Thyroid gland (tissue), 4 donors: Measurements from ENCODE around the gene LRRC75B. TPM values are rescaled to one million over a fixed set of nuclear protein-coding genes. Genes with fewer than 3 reads are reported as not detected.
"Not testable (repeated sequence)": the region's sequence is repeated elsewhere in the genome, so short reads cannot be mapped to it uniquely, and the experiment has no call there.

Experiments
- DNase-seq, 2 donors: peaks; one replicate each; pipeline ENCODE4 v3.0.0-alpha.2; 2019
- H3K27ac ChIP-seq, 3 donors: fragments of 200-600 bp; sonication (generic); 1 replicate in 2 of 3; 2 replicates in 1 of 3; pipeline ENCODE4 v1.5.1; 2016 to 2019; ENCODE audit warnings: mild to moderate bottlenecking in 1 of 3, moderate library complexity in 1 of 3
- H3K27me3 ChIP-seq: fragments of 200-600 bp; sonication (generic); one replicate; pipeline ENCODE4 v1.5.1; 2019
- H3K36me3 ChIP-seq, 2 donors: fragments of 200-600 bp; sonication (generic); one replicate each; pipeline ENCODE4 v1.5.1; 2016 to 2019
- H3K4me1 ChIP-seq, 2 donors: fragments of 200-600 bp; sonication (generic); one replicate each; pipeline ENCODE4 v1.5.1; 2017 to 2019
- H3K4me3 ChIP-seq, 3 donors: fragments of 200-600 bp; sonication (generic); replicated peaks in 1 of 3; 1 replicate in 2 of 3; 2 replicates in 1 of 3; pipeline ENCODE4 v1.5.1; 2016; ENCODE audit warnings: mild to moderate bottlenecking in 1 of 3
- H3K9me3 ChIP-seq: fragments of 200-600 bp; sonication (generic); one replicate; pipeline ENCODE4 v1.5.1; 2017
- POLR2A ChIP-seq, 2 donors: fragments of 450-650 bp; IDR thresholded peaks; one replicate each; pipeline ENCODE4 v1.6.1; 2017; ENCODE audit warnings: antibody characterized with exemption in 2 of 2, mild to moderate bottlenecking in 2 of 2, moderate library complexity in 1 of 2
- WGBS, 2 donors: methylation state at CpG; one replicate each; pipeline ENCODE4 v1.1.5; 2017; 5-methylcytosine and 5-hydroxymethylcytosine counted together
- intact Hi-C: fragments of 100-400 bp; cut with DNase I; formaldehyde crosslinking; loops from one replicate; pipeline ENCODE4 v1.15.1; 2023
- total RNA-seq, 4 donors: library from RNA; depleted of rRNA; stranded (reverse); fragments of >200 nt; gene quantifications; one replicate each; pipeline ENCODE4 v1.2.3, GENCODE V29; 2016
- TF ChIP-seq, protein P1 (sequence below), 6 experiments: fragments of 200-600 bp in 3 of 6; fragments of 450-650 bp in 3 of 6; sonication (generic) in 3 of 6; IDR thresholded peaks; one replicate each; pipeline ENCODE4 v1.5.1; 2016 to 2019; ENCODE audit warnings: antibody characterized with exemption in 6 of 6, mild to moderate bottlenecking in 2 of 6, inconsistent platforms in 1 of 6, moderate library complexity in 1 of 6

The LRRC75B gene, protein sequence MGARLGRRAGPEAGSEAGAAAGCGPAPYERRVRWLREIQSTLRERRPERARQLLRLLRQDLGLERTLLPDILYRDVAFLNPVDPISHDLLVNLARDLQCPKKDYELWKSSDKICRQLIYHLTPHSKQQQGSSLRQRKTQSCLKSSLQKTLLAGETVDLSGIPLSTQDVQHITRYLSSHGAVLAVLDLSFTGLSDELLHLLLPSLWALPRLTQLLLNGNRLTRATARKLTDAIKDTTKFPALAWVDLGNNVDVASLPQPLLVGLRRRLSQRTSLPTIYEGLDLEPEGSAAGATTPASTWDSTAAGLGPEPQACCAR
- total RNA-seq = 10 to 100 TPM; 18.6 to 51.2 (median 39.6) TPM

DNA sequence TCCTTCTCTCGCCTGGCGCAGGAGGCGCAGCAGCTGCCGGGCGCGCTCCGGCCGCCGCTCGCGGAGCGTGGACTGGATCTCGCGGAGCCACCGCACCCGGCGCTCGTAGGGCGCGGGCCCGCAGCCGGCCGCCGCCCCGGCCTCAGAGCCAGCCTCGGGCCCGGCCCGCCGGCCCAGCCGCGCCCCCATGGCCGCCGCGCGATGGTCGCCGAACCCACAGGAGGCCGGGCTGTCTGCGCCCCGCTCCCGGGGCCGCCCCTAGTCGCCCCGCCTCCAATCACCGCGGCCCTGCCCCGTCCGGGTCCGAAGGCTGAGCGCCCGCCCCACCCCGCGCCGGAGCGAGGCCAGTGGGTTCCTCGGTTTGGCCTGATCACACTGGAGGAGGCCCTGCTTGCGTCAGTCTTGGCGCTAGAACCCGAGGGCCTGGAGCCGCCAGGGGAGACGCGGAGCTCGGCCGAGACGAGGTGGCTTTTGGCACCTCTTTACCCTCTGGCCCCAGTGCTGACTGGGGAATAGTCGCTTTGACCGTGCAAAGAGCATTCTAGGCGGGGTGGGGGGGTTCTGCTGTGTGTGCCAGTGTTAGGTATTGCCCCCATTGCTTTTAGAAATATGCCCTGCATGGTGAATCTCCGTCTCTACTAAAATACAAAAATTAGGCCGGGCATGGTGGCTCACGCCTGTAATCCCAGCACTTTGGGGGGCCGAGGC lies at the start of gene LRRC75B:
TSS of gene LRRC75B (minus strand) at position 223 of the 708 bp plus-strand sequence. CDS start at position 189, 34 bp downstream.
- peak; percentile 96 for DNase-seq
- Histone ChIP-seq H3K27ac (peak within 1 kb of the TSS; percentile 86 to 94 (median 90)), H3K36me3 (no peaks in the 10 kb centered on the region), H3K27me3 (no peaks in the 10 kb centered on the region), H3K4me3 (peak within 1 kb of the TSS; percentile 24 to 84 (median 59)), H3K9me3 (no peaks in the 10 kb centered on the region), H3K4me1 (peaks cover 43 to 61% of the 10 kb centered on the region in 2 donors)
- WGBS, 2 donors = 24 to 39% methylated on average over 7 to 14 of the region's 72 CpGs
- intact Hi-C loops = no loop called here
- peak; percentile 40 to 86 for TF ChIP-seq POLR2A (IDR thresholded peaks at IDR 0.05)
- TF ChIP-seq, protein P1, sequence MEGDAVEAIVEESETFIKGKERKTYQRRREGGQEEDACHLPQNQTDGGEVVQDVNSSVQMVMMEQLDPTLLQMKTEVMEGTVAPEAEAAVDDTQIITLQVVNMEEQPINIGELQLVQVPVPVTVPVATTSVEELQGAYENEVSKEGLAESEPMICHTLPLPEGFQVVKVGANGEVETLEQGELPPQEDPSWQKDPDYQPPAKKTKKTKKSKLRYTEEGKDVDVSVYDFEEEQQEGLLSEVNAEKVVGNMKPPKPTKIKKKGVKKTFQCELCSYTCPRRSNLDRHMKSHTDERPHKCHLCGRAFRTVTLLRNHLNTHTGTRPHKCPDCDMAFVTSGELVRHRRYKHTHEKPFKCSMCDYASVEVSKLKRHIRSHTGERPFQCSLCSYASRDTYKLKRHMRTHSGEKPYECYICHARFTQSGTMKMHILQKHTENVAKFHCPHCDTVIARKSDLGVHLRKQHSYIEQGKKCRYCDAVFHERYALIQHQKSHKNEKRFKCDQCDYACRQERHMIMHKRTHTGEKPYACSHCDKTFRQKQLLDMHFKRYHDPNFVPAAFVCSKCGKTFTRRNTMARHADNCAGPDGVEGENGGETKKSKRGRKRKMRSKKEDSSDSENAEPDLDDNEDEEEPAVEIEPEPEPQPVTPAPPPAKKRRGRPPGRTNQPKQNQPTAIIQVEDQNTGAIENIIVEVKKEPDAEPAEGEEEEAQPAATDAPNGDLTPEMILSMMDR (IDR thresholded peaks at IDR 0.05) = no peak

DNA sequence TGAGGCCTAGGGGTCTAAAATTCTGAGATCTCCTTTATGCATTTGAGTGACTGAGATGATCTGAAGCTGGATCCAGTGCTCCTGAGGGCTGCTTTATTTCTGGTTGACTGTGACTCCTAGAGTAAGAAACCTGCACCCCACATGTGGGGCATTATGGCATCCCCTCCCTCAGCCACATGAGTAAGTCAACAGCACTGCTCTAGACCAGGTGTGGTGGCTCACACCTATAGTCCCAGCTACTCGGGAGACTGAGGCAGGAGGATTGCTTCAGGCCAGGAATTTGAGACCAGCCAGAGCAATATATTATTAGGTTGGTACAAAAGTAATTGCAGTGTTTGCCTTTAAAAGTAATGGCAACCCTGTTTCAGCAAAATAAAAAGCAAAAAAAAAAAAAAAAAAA lies 49.4 kb upstream of the LRRC75B start:
- WGBS, 2 donors = 80 to 91% methylated on average over 1 of the region's 1 CpG
- peaks cover 0 to 11% of the 10 kb centered on the region in 2 donors for H3K4me1 ChIP-seq
- H3K4me3 ChIP-seq, DNase-seq, H3K27me3 ChIP-seq, H3K9me3 ChIP-seq, H3K36me3 ChIP-seq, intact Hi-C loops, H3K27ac ChIP-seq: not testable (repeated sequence)

DNA sequence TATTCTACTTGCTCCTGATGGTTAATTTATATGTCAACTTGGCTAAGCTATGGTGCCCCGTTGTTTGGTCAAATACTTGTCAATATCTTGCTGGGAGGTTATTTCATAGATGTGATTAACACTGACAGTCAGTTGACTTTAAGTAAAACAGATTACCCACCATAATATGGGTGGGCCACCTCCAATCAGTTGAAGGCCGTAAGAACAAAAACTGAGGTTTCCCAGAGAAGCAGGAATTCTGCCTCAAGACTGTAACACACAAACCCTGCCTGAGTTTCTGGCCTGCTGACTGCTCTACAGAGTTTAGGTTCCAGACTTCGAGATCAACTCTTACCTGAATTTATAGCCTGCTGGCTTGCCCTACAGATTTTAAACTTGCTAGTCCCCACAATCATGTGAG lies 43.6 kb upstream of the LRRC75B start:
- H3K27me3 ChIP-seq, DNase-seq, H3K36me3 ChIP-seq, intact Hi-C loops, H3K9me3 ChIP-seq, H3K27ac ChIP-seq, H3K4me3 ChIP-seq: not testable (repeated sequence)
- WGBS, 2 donors = 88 to 97% methylated on average over 3 of the region's 3 CpGs
- H3K4me1 ChIP-seq = peaks cover 10 to 22% of the 10 kb centered on the region in 2 donors

DNA sequence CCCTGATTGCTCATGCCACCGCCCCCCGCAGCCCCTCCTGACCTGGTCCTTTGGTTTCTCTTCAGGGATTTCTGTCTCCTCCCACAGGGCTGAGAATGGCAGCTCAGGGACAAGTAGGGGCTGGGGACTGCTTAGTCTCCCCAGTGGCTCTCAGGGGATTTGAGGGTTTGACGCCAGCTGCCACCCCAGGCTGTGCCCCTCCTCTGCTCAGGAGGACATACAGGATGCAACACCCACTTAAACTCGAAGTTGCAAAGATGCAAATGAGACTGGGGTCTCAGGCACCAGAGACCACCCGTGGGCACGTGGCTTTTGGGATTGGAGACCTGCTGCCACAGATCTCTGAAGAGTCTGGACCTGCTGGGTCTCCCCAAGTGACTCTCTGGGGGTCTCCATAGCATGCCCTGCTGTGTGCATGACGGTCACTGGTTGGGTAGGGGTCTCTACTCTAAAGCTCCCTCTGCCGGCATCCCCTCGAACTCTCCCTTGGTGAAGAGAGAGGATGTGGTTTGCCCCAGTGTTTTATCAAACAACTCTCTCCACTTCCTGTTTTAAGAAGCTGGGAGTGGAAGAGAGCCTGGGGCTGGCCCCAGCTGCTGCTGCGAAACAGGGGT lies 42.0 kb upstream of the LRRC75B start:
- peaks cover 14 to 26% of the 10 kb centered on the region in 2 donors for H3K4me1 ChIP-seq
- H3K27me3 ChIP-seq, H3K36me3 ChIP-seq, H3K9me3 ChIP-seq, intact Hi-C loops, H3K4me3 ChIP-seq, H3K27ac ChIP-seq, DNase-seq: not testable (repeated sequence)
- 38 to 44% methylated on average over 6 to 9 of the region's 10 CpGs for WGBS, 2 donors

DNA sequence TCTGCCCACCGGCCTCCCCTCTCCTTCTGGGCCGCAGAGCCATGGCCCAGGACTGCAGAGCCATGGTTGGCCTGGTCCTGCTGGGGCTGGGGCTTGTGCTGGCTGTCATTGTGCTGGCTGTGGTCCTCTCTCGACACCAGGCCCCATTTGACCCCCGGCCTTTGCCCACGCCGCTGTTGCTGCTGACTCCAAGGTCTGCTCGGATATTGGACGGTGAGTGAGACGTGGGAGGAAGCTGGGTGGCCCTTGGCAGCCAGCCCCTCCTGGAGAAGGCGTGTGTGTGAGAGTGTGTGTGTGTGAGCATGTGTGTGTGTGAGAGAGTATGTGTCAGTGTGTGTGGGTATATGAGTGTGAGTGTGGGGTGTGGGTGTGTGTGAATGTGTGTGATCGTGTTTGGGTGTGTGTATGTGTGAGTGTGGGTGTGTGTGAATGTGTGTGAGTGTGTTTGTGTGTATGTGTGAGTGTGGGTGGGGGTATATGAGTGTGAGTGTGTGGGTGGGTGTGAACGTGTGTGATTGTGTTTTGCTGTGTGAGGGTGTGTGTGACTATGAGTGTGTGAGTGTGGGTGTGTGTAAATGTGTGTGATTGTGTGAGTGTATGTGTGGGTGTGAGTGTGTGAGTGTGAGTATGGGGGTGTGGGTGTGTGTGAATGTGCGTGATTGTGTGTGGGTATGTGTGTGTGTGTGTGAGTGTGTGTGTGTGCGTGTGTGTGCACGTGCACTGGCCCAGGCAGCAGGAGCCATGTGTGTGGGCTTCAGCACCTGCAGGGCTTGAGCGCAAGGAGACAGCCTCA lies 40.6 kb upstream of the LRRC75B start:
- H3K4me3 ChIP-seq, intact Hi-C loops, H3K36me3 ChIP-seq, H3K27me3 ChIP-seq, H3K9me3 ChIP-seq: not testable (repeated sequence)
- 40 to 42% methylated on average over 13 to 16 of the region's 16 CpGs for WGBS, 2 donors
- peaks cover 14 to 26% of the 10 kb centered on the region in 2 donors for H3K4me1 ChIP-seq
- H3K27ac ChIP-seq = peak overlapping the region in 1 of 3 donors; percentile 26
- peak; percentile 16 to 46 for DNase-seq

DNA sequence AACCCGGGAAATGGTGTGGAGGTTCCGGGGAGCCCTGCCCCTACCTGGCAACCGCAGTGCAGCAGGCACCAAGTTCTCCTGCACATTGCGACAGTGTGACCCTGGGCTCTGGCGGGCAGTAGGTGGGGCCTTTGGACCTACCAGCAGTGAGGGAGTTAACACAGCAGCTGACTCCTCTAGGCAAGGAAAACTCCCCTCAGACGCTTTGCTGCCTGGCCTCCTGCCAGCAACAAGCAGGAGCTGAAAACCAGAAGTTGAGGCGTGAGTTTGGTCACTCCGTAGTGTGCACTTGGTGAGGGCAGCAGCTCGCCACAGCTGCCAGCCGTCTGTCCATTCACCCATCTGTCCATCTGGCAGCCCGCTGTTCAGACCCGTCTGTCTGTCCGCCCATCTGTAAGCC lies 39.8 kb upstream of the LRRC75B start:
- H3K27me3 ChIP-seq, H3K36me3 ChIP-seq, H3K9me3 ChIP-seq, intact Hi-C loops, H3K4me3 ChIP-seq: not testable (repeated sequence)
- H3K27ac ChIP-seq = peak overlapping the region in 1 of 3 donors; percentile 36
- TF ChIP-seq POLR2A (IDR thresholded peaks at IDR 0.05) = peak in 1 of 2 donors; percentile 30
- WGBS, 2 donors = no CpG with 5 or more reads among the region's 13 CpGs
- H3K4me1 ChIP-seq = peaks cover 14 to 26% of the 10 kb centered on the region in 2 donors
- peak; percentile 46 to 53 for DNase-seq

DNA sequence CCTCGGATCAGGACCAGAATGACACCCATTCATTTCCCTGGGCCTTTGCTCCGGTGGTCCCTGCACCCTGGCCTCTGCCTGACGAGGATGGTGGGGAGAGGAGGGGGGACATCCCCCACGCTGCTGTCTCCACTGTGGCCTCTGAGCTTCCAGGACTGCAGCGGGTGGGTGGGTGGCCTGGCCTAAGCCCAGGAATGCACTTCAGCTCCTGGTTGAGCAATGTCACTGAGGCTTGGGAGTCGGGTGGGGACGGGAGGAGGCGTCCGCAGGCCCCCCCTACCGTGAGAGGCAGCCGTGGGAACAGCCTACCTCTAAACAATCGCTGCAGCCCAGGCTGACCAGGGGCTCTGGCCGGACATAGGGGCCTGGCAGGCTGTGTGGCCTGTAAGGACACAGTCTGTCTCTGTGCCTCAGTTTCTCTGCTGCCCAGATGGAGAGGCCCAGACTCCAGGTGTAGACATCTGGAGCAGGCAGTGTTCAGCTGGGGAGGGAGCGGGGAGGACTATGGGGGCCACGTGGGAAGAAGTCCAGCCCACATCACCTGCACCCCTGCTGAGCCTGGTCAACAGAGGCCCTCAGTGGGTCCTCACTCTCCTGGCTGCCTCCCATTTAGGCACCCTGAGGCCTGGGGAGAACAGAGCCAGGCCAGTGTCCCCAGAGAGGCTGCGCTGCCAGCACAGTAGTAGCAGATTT lies 38.7 kb upstream of the LRRC75B start:
- H3K9me3 ChIP-seq, intact Hi-C loops, H3K27me3 ChIP-seq, H3K36me3 ChIP-seq, H3K4me3 ChIP-seq: not testable (repeated sequence)
- WGBS, 2 donors = 23 to 34% methylated on average over 4 to 10 of the region's 16 CpGs
- Histone ChIP-seq H3K27ac (peak overlapping the region; percentile 45 to 69 (median 60)), H3K4me1 (peaks cover 14 to 26% of the 10 kb centered on the region in 2 donors)
- DNase-seq = peak; percentile 63 to 83

DNA sequence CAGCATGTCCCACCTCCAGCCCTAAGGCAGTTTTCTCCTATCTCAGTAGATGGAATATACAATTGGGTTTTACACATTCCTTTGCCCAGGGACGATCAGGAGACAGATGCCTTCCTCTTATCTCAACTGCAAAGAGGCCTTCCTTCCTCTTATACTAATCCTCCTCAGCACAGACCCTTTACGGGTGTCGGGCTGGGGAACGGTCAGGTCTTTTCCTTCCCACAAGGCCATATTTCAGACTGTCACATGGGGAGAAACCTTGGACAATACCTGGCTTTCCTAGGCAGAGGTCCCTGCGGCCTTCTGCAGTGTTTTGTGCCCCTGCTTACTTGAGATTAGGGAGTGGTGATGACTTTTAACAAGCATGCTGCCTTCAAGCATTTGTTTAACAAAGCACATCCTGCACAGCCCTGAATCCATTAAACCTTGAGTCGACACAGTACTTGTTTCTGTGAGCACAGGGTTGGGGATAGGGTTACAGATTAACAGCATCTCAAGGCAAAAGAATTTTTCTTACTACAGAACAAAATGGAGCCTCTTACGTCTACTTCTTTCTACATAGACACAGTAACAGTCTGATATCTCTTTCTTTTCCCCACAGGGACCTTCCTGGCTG lies 38.0 kb upstream of the LRRC75B start:
- 45 to 55% methylated on average over 7 of the region's 7 CpGs for WGBS, 2 donors
- H3K4me1 ChIP-seq = peaks cover 14 to 26% of the 10 kb centered on the region in 2 donors
- peak overlapping the region; percentile 45 to 69 (median 60) for H3K27ac ChIP-seq
- DNase-seq, H3K9me3 ChIP-seq, H3K36me3 ChIP-seq, H3K4me3 ChIP-seq, intact Hi-C loops, H3K27me3 ChIP-seq: not testable (repeated sequence)
